SJSA1 (cell line): ENCODE data around the gene ACAT2. TPM values are rescaled to one million over a fixed set of nuclear protein-coding genes. Genes with fewer than 3 reads are reported as not detected.
"Not testable (repeated sequence)": the region's sequence is repeated elsewhere in the genome, so short reads cannot be mapped to it uniquely, and the experiment has no call there.

Experiments used
- DNase-seq, 2 experiments: peaks; one replicate each; pipeline ENCODE4 v3.0.0-alpha.2; 2015 to 2020; ENCODE audit warnings: low spot score in 2 of 2, low read depth in 1 of 2
- H3K27ac ChIP-seq: fragments of 250-450 bp; sonication (Bioruptor Pico); 2 replicates; pipeline ENCODE4 v1.5.1; 2020; ENCODE audit warnings: mild to moderate bottlenecking, moderate library complexity
- H3K27me3 ChIP-seq: fragments of 250-450 bp; sonication (Bioruptor Pico); replicated peaks from 2 replicates; pipeline ENCODE4 v1.5.1; 2020; ENCODE audit warnings: mild to moderate bottlenecking, moderate library complexity
- H3K36me3 ChIP-seq: fragments of 250-450 bp; sonication (Bioruptor Pico); 2 replicates; pipeline ENCODE4 v1.5.1; 2020; ENCODE audit warnings: mild to moderate bottlenecking
- H3K4me1 ChIP-seq: fragments of 250-450 bp; sonication (Bioruptor Pico); replicated peaks from 2 replicates; pipeline ENCODE4 v1.6.1; 2021; ENCODE audit warnings: mild to moderate bottlenecking
- H3K4me3 ChIP-seq: fragments of 250-450 bp; sonication (Bioruptor Pico); 2 replicates; pipeline ENCODE4 v1.5.1; 2020; ENCODE audit warnings: mild to moderate bottlenecking
- H3K9me3 ChIP-seq: fragments of 250-450 bp; sonication (Bioruptor Pico); replicated peaks from 2 replicates; pipeline ENCODE4 v1.5.1; 2020; ENCODE audit warnings: mild to moderate bottlenecking
- total RNA-seq: library from RNA; depleted of rRNA; stranded (reverse); fragments of >200 nt; shearing (Covaris generic); gene quantifications from 2 replicates; pipeline ENCODE4 v1.2.3, GENCODE V29; 2014; rRNA removed

ACAT2 gene
- total RNA-seq: 81.8 and 120 TPM in 2 replicates

DNA sequence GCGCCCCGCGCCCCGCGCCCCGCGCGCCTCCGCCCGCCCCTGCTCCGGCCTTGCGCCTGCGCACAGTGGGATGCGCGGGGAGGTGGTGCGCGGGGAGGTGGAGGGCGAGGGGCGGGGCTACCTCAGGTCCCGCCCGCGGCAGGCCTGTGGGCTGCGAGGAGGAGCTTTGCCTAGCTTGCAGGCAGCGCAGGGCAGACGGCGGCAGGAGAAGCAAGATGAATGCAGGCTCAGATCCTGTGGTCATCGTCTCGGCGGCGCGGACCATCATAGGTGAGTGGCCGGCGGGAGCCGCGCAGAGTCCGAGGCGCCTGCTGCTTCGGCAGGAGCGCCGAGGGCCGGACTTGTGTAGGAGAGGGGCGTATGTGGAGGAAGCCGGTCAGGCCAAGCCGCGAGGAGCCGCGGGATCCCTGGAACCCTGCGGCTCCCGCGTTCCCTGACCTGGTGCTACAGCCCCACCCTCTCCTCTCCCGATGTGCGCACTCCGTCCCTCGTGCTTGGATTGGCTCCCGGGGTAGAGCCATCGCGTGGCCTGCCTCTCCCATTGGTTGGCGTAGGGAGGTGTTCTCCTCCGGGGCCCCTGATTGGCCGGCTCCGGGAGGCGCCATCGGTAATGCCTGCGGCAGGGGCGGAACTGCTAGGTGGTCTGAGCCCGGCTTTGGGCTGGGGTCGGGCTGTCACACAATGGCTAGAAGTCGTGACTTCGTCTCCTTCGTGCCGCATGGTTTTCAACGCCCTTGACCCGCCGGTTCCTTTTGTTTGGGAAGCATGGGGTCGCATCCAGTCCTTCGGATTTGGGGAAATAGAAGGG, at the start of gene ACAT2:
Gene ACAT2, plus strand, starts transcription at position 173 of the 808 bp plus-strand sequence. Its CDS starts 43 bp downstream, at position 216.
- H3K4me1 ChIP-seq: peaks cover 49% of the 10 kb centered on the region
- H3K27ac ChIP-seq: peak within 1 kb of the TSS; percentile 94
- H3K4me3 ChIP-seq: peak within 1 kb of the TSS; percentile 71
- no peaks in the 10 kb centered on the region for H3K27me3 ChIP-seq
- peaks cover 68% of the 10 kb centered on the region for H3K36me3 ChIP-seq
- no peaks in the 10 kb centered on the region for H3K9me3 ChIP-seq
- DNase-seq: peak; percentile 95 to 97

DNA sequence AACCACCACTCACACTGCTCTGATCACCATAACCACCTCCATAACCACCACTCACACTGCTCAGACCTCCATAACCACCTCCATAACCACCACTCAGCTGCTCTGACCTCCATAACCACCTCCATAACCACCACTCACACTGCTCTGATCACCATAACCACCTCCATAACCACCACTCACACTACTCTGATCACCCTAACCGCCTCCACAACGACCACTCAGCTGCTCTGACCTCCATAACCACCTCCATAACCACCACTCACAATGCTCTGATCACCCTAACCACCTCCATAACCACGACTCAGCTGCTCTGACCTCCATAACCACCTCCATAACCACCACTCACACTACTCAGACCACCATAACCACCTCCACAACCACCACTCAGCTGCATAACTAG, 49.5 kb upstream of the ACAT2 start:
- H3K9me3 ChIP-seq, H3K4me1 ChIP-seq, H3K4me3 ChIP-seq, H3K36me3 ChIP-seq, H3K27me3 ChIP-seq, H3K27ac ChIP-seq, DNase-seq: not testable (repeated sequence)

DNA sequence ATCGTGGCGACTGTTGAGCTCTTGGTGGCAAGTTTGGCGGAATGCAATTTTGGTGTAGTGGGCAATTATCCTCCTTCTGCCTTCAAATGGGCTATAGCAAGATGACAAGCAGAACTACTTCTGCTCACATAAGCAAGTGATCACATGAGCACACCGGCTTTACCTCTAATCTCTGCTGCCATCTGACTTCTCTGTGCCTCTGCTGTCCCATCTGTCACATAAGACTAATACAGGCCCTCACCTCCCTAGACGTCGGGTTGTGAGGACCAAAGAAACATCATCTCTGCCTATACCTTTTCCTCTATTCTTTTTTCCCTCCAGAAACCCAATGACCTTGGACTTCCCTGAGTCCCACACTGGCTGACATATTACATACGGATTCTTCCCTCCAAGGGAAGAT, 47.9 kb upstream of the ACAT2 start:
- H3K36me3 ChIP-seq: 0 out of 2 replicates have a peak, but pooled peaks cover 3% of the 10 kb centered on the region
- no peaks in the 10 kb centered on the region for H3K27me3 ChIP-seq
- H3K9me3 ChIP-seq: no peaks in the 10 kb centered on the region

DNA sequence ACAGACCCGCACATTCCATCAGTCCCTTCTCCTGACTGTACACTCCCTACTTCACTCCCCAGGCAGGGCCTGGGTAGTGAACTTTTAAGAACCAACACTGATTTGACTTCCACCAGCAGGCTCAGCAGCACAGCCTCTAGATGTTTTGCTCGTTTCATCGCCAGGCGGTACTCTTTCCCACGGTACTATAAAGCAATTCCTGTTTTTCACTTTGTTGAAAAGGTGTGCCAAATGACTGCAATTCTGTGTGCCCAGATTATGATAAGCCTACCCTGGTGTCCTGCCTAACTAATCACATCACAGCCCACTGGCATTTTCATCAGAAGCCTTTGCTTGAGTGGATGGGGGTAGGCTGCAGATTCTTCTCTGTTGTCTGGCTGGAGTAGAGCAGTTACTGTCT, 47.4 kb upstream of the ACAT2 start:
- Histone ChIP-seq H3K9me3 (no peaks in the 10 kb centered on the region), H3K36me3 (0 out of 2 replicates have a peak, but pooled peaks cover 3% of the 10 kb centered on the region), H3K4me3 (no peak overlapping the region), H3K27ac (no peak overlapping the region), H3K27me3 (no peaks in the 10 kb centered on the region), H3K4me1 (0 out of 2 replicates have a peak, but pooled peaks cover 3% of the 10 kb centered on the region)
- no peak for DNase-seq

More for the DNA sequence above, 47.9 kb upstream of the ACAT2 start:
- Histone ChIP-seq H3K4me3 (no peak overlapping the region), H3K27ac (no peak overlapping the region), H3K4me1 (0 out of 2 replicates have a peak, but pooled peaks cover 3% of the 10 kb centered on the region)
- no peak for DNase-seq

DNA sequence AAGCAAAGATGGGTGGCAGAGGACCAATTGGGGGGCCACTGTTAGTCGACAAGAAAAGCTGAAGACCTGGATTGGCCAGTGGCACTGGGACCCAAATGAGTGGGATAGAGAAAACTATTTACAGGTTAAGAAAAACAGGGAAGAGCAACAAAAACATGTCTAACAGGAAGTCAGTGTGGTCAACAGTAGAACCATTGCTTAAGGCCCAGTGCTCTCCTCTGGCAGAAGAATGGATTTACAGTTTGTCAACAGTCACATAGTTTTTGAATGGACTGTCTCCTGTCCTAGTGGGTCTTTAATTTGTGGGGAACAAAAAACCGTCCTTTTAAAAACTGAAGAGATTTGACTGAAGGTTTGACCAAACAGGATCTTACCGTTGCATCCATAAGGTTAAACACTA, 46.7 kb upstream of the ACAT2 start:
- no peak for DNase-seq
- H3K27ac ChIP-seq: no peak overlapping the region
- 0 out of 2 replicates have a peak, but pooled peaks cover 3% of the 10 kb centered on the region for H3K36me3 ChIP-seq
- no peak overlapping the region for H3K4me3 ChIP-seq
- 0 out of 2 replicates have a peak, but pooled peaks cover 3% of the 10 kb centered on the region for H3K4me1 ChIP-seq
- no peaks in the 10 kb centered on the region for H3K9me3 ChIP-seq
- no peaks in the 10 kb centered on the region for H3K27me3 ChIP-seq

DNA sequence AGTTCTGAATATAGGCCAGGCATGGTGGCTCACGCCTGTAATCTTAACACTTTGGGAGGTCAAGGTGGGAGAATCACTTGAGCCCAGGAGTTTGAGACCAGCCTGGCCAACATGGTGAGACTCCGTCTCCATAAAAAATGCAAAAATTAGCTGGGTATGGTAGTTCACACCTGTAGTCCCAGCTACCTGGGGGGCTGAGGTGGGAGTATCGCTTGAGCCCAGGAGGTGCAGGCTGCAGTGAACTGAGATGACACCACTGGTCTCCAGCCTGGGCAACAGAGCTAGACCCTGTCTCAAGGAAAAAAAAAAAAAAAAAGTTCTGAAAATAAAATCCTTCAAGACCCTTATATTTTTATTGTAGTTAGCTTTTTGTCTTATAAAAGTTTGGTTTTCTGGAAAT, 46.2 kb upstream of the ACAT2 start:
- H3K27ac ChIP-seq: no peak overlapping the region
- H3K9me3 ChIP-seq: no peaks in the 10 kb centered on the region

DNA sequence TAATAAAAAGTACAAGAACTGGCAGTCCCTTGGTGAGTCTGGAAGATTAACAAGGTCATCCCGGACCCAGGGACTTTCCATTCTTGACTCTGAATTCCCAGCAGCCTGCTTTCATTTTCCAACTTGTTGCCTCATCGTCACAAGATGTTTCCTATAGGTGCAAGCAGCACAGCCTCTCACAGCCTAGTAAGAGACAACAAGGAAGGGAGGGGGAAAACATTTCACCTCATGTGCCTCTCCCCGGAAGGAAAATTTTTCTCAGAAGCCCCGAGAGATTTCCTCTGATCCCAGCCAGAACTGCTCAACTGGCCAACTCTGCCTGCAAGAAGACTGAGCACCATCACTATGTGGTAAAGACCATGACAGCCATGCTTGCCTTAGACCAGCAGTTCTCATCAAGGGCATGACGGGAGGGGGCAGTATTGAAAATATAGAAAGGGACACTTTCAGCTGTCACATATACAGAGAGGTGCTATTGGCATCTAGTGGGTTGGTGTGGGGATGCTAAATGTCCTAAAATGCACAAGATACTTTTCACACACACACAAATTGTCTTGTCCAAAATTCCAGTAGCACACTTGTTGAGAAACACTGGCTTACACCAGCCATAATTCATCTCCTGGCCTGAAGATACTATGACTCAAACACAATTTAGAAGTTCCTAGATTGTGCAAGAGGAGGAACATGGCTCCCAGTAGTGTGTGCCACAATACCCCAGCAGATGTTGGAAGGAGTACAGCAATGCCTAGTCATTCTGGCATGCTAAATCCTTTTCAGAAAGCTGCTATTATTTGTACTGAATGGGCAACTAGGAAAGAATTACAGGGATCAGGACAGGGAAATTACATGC, 45.4 kb upstream of the ACAT2 start:
- H3K27me3 ChIP-seq: no peaks in the 10 kb centered on the region
- 0 out of 2 replicates have a peak, but pooled peaks cover 3% of the 10 kb centered on the region for H3K4me1 ChIP-seq
- no peak overlapping the region for H3K4me3 ChIP-seq
- H3K27ac ChIP-seq: no peak overlapping the region
- H3K36me3 ChIP-seq: 0 out of 2 replicates have a peak, but pooled peaks cover 3% of the 10 kb centered on the region
- no peaks in the 10 kb centered on the region for H3K9me3 ChIP-seq
- no peak for DNase-seq

More for the DNA sequence above, 46.2 kb upstream of the ACAT2 start:
- no peak for DNase-seq
- Histone ChIP-seq H3K36me3 (0 out of 2 replicates have a peak, but pooled peaks cover 3% of the 10 kb centered on the region), H3K4me1 (0 out of 2 replicates have a peak, but pooled peaks cover 3% of the 10 kb centered on the region), H3K27me3 (no peaks in the 10 kb centered on the region), H3K4me3 (no peak overlapping the region)

DNA sequence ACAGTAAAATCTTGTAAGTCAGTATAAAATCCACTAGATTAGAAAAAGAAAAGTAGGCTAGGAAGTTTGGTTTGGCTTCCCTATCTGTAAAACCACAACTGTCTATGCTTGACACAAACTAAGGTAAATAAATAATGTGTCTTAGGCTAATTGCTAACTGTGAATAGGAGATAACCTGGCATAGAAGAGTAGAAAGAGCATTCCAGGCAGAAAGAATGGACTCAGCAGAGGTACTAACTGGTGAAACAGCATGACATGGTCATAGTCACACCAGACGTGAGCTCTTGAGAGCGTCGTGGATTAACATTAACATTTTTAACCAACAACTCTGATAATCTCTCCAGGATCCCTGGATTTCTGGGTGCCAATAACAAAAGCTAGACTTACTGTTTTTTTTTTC, 43.2 kb upstream of the ACAT2 start:
- Histone ChIP-seq H3K4me1 (0 out of 2 replicates have a peak, but pooled peaks cover 3% of the 10 kb centered on the region), H3K27me3 (no peaks in the 10 kb centered on the region), H3K9me3 (no peaks in the 10 kb centered on the region), H3K4me3 (no peak overlapping the region), H3K27ac (no peak overlapping the region), H3K36me3 (peaks cover 9% of the 10 kb centered on the region; the same call in 1 of the 2 replicates)
- no peak for DNase-seq

DNA sequence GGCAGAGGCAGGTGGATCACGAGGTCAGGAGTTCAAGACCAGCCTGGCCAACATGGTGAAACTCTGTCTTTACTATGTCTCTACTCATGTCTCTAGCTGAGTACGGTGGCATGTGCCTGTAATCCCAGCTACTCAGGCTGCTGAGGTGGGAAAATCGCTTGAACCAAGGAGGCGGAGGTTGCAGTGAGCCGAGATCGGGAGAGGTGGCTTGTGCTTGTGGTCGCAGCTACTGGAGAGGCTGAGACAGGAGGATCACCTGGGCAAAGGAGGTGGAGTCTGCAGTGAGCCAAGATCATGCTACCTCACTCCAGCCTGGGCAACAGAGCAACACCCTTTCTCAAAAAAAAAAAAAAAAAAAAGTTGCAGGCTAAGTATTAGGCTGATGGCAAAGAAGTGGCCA, 42.6 kb upstream of the ACAT2 start:
- no peak for DNase-seq
- Histone ChIP-seq H3K36me3 (peaks cover 12% of the 10 kb centered on the region; the same call in 1 of the 2 replicates), H3K27me3 (no peaks in the 10 kb centered on the region), H3K27ac (no peak overlapping the region), H3K4me3 (no peak overlapping the region), H3K4me1 (0 out of 2 replicates have a peak, but pooled peaks cover 3% of the 10 kb centered on the region), H3K9me3 (no peaks in the 10 kb centered on the region)

DNA sequence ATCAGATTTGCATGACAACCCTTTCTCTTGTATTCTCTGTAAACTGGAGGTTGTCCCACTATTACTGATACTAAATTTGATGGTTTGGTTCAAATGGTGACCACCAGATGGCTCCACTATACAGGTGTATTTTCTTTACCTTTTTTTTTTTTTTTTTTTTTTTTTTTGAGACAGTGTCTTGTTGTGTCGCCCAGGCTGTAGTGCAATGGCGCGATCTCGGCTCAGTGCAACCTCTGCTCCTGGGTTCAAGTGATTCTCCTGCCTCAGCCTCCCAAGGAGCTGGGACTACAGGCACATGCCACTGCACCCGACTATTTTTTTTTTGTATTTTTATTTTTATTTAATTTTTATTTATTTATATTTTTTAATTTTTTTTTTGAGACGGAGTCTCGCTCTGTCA, 41.1 kb upstream of the ACAT2 start:
- no peaks in the 10 kb centered on the region for H3K9me3 ChIP-seq
- H3K4me3 ChIP-seq: no peak overlapping the region
- peak in 1 of 2 experiments; percentile 36 for DNase-seq
- no peaks in the 10 kb centered on the region for H3K27me3 ChIP-seq
- peaks cover 12% of the 10 kb centered on the region; the same call in 1 of the 2 replicates for H3K36me3 ChIP-seq
- H3K4me1 ChIP-seq: peaks cover 3% of the 10 kb centered on the region; the same call in 1 of the 2 replicates
- no peak overlapping the region for H3K27ac ChIP-seq

DNA sequence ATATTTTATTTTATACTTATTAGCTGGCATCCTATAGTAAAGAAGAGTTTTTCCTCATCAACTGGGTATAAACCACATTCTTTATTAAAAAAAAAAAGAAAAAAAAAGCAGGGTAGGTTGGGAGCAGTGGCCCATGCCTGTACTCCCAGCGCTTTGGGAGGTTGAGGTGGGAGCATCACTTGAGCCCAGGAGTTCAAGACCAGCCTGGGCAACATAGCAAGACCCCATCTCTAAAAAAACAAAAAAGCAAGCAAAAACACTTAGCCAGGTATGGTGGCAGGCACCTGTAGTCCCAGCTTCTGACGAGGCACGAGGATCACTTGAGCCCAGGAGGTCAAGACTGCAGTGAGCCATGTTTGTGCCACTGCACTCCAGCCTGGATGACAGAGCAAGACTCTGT, 39.9 kb upstream of the ACAT2 start:
- peaks cover 24% of the 10 kb centered on the region for H3K36me3 ChIP-seq
- not testable (repeated sequence) for H3K27ac ChIP-seq, DNase-seq, H3K4me3 ChIP-seq, H3K9me3 ChIP-seq, H3K4me1 ChIP-seq, H3K27me3 ChIP-seq

DNA sequence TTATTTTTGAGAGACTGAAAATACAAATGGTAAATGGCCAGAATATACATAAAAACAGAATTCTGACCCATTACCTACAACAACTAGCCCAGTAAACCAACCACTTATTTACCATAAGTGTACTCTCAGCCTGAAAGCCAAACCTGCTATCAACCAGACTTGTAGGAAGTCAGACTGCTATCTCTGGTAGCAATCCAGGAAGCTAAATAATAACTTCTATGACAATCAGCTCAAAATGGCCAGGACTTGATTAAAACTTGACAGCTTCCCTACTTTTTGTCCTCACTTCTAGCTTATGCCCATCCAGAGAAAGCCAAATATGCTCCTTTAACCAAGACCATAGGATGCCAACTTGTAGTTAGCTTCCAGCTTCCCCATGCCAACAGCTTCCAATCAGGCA, 39.2 kb upstream of the ACAT2 start:
- Histone ChIP-seq H3K9me3 (peaks cover 3% of the 10 kb centered on the region), H3K4me1 (peaks cover 6% of the 10 kb centered on the region), H3K36me3 (peaks cover 28% of the 10 kb centered on the region), H3K4me3 (no peak overlapping the region), H3K27me3 (no peaks in the 10 kb centered on the region), H3K27ac (no peak overlapping the region)
- DNase-seq: no peak

DNA sequence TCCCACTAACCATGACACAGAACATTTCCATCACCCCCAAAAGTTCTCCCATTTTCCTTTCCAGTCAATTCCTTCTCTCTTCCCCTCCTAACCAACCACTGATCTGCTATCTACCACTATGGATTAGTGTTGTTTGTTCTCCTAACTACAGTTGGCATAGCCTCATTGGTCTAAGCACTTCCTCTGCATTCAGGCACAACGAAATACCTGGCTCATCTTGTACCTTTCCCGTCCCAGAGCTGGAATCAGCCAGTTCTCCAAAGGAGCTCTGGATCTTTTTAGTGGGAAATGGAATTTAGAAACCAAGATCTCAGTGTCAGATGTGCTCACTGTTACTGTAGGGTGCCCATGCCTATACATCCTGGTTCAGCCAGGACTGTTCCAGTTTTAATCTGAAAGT, 38.6 kb upstream of the ACAT2 start:
- no peak for DNase-seq
- Histone ChIP-seq H3K4me1 (peaks cover 6% of the 10 kb centered on the region), H3K4me3 (no peak overlapping the region), H3K27me3 (no peaks in the 10 kb centered on the region), H3K36me3 (peaks cover 30% of the 10 kb centered on the region), H3K9me3 (peaks cover 5% of the 10 kb centered on the region), H3K27ac (no peak overlapping the region)
